HG02981 (cell line): Measurements from ENCODE around the gene TFDP1.

Experiments
- ATAC-seq: cut with Tn5 transposase; IDR thresholded peaks from one replicate; pipeline ENCODE4 v1.9.1; 2021; ENCODE audit warnings: mild to moderate bottlenecking, moderate library complexity; ENCODE audit not compliant: unreplicated experiment

Gene TFDP1

GRCh38 chr13:113596321-113597200 is 12.0 kb downstream of the TFDP1 start:
- ATAC-seq = no peak

GRCh38 chr13:113597391-113598080 is 13.0 kb downstream of the TFDP1 start:
- ATAC-seq = no peak

- ATAC-seq = no peak
Measured at GRCh38 chr13:113598081-113598410, 13.5 kb downstream of the TFDP1 start.

GRCh38 chr13:113598481-113598880 is 13.9 kb downstream of the TFDP1 start:
- ATAC-seq = no peak

GRCh38 chr13:113599391-113599790 is 14.8 kb downstream of the TFDP1 start:
- ATAC-seq = no peak

- ATAC-seq = no peak
Measured at GRCh38 chr13:113601166-113602070, 16.9 kb downstream of the TFDP1 start.

GRCh38 chr13:113602291-113602988 is 17.9 kb downstream of the TFDP1 start:
- ATAC-seq = no peak

- no peak for ATAC-seq
Measured at GRCh38 chr13:113603116-113603710, 18.7 kb downstream of the TFDP1 start.

GRCh38 chr13:113604186-113604585 is 19.6 kb downstream of the TFDP1 start:
- ATAC-seq = no peak

- ATAC-seq = no peak
Measured at GRCh38 chr13:113605461-113605860, 20.9 kb downstream of the TFDP1 start.

GRCh38 chr13:113605866-113606438 is 21.4 kb downstream of the TFDP1 start:
- ATAC-seq = no peak

GRCh38 chr13:113607056-113607888 is 22.7 kb downstream of the TFDP1 start:
- ATAC-seq = no peak

GRCh38 chr13:113607889-113608635 is 23.5 kb downstream of the TFDP1 start:
- no peak for ATAC-seq

GRCh38 chr13:113608967-113609533 is 24.5 kb downstream of the TFDP1 start:
- ATAC-seq = no peak

- no peak for ATAC-seq
Measured at GRCh38 chr13:113609616-113610015, 25.1 kb downstream of the TFDP1 start.

- ATAC-seq = no peak
Measured at GRCh38 chr13:113610266-113610665, 25.7 kb downstream of the TFDP1 start.

- ATAC-seq = no peak
Measured at GRCh38 chr13:113611996-113612395, 27.4 kb downstream of the TFDP1 start.

- ATAC-seq = no peak
Measured at GRCh38 chr13:113612607-113613006, 28.1 kb downstream of the TFDP1 start.
